IPS-NIHi7 (cell line): ENCODE data around the gene CHRNG.

ENCODE experiments used
- DNase-seq: peaks from one replicate; pipeline ENCODE4 v3.0.0; 2012; ENCODE audit warnings: mixed read lengths; ENCODE audit errors: extremely low spot score

CHRNG gene

GRCh38 chr2:232539298-232540231, at the start of gene CHRNG:
CHRNG (plus strand) TSS chr2:232539692; CDS start chr2:232539748, 56 bp downstream.
- peak; percentile 46 for DNase-seq

GRCh38 chr2:232490221-232491138, 49.0 kb upstream of the CHRNG start:
- no peak for DNase-seq

- DNase-seq: no peak
Observed at GRCh38 chr2:232491139-232491780, 48.2 kb upstream of the CHRNG start.

- DNase-seq: no peak
Observed at GRCh38 chr2:232492236-232492848, 47.1 kb upstream of the CHRNG start.

- DNase-seq: no peak
Observed at GRCh38 chr2:232492963-232493700, 46.4 kb upstream of the CHRNG start.

GRCh38 chr2:232493701-232494474, 45.6 kb upstream of the CHRNG start:
- no peak for DNase-seq

- no peak for DNase-seq
Observed at GRCh38 chr2:232494542-232494941, 45.0 kb upstream of the CHRNG start.

- no peak for DNase-seq
Observed at GRCh38 chr2:232495292-232495691, 44.2 kb upstream of the CHRNG start.

GRCh38 chr2:232496501-232497270, 42.8 kb upstream of the CHRNG start:
- no peak for DNase-seq

GRCh38 chr2:232497348-232497747, 42.1 kb upstream of the CHRNG start:
- no peak for DNase-seq

- DNase-seq: no peak
Observed at GRCh38 chr2:232498452-232498851, 41.0 kb upstream of the CHRNG start.

- no peak for DNase-seq
Observed at GRCh38 chr2:232501331-232501771, 38.1 kb upstream of the CHRNG start.

- no peak for DNase-seq
Observed at GRCh38 chr2:232501794-232502390, 37.6 kb upstream of the CHRNG start.

GRCh38 chr2:232502511-232502910, 37.0 kb upstream of the CHRNG start:
- no peak for DNase-seq

GRCh38 chr2:232502911-232503808, 36.3 kb upstream of the CHRNG start:
- DNase-seq: peak; percentile 74

GRCh38 chr2:232503809-232504323, 35.6 kb upstream of the CHRNG start:
- DNase-seq: no peak

- DNase-seq: no peak
Observed at GRCh38 chr2:232504438-232504837, 35.1 kb upstream of the CHRNG start.
